Neural cell (in vitro differentiated cells): ENCODE results near the gene ARHGAP6. TPM values are rescaled to one million over a fixed set of nuclear protein-coding genes. Genes with fewer than 3 reads are reported as not detected.

ENCODE experiments used
- H2AFZ ChIP-seq: fragments of 200-600, 300-800 bp; sonication (generic), shearing (Covaris generic); 2 replicates; pipeline ENCODE4 v1.6.0; 2014; ENCODE audit warnings: low read depth, mild to moderate bottlenecking, antibody characterized with exemption, low read length, moderate library complexity
- H3F3A ChIP-seq: fragments of 200-600 bp; shearing (Covaris generic); 2 replicates; pipeline ENCODE4 v1.6.1; 2016; ENCODE audit warnings: mild to moderate bottlenecking, moderate library complexity, mixed read lengths, antibody characterized with exemption, low read length; ENCODE audit not compliant: insufficient read depth, poor library complexity, severe bottlenecking
- H3K27ac ChIP-seq: fragments of 200-600, 300-800 bp; sonication (generic), shearing (Covaris generic); 2 replicates; pipeline ENCODE4 v1.5.1; 2014; ENCODE audit warnings: mild to moderate bottlenecking, low read length, moderate library complexity
- H3K27me3 ChIP-seq: fragments of 300-800, 200-600 bp; sonication (generic), shearing (Covaris generic); 2 replicates; pipeline ENCODE4 v1.6.0; 2014; ENCODE audit warnings: mild to moderate bottlenecking, low read depth, low read length, moderate library complexity; ENCODE audit not compliant: insufficient read depth
- H3K36me3 ChIP-seq: fragments of 300-800, 200-600 bp; sonication (generic), shearing (Covaris generic); 2 replicates; pipeline ENCODE4 v1.5.1; 2014; ENCODE audit warnings: mild to moderate bottlenecking, antibody characterized with exemption, low read length, moderate library complexity; ENCODE audit not compliant: insufficient read depth
- H3K4me2 ChIP-seq: fragments of 300-800, 200-600 bp; sonication (generic), shearing (Covaris generic); 2 replicates; pipeline ENCODE4 v1.6.0; 2014; ENCODE audit warnings: mild to moderate bottlenecking, low read length
- H3K4me3 ChIP-seq: fragments of 300-800, 200-600 bp; sonication (generic), shearing (Covaris generic); 2 replicates; pipeline ENCODE4 v1.5.1; 2014; ENCODE audit warnings: mild to moderate bottlenecking, low read length, moderate library complexity
- H3K79me2 ChIP-seq: fragments of 200-600 bp; shearing (Covaris generic); replicated peaks from 2 replicates; pipeline ENCODE4 v1.6.0; 2014; ENCODE audit warnings: mild to moderate bottlenecking, low read length, moderate library complexity; ENCODE audit not compliant: insufficient read depth
- H3K9ac ChIP-seq: fragments of 300-800, 200-600 bp; sonication (generic), shearing (Covaris generic); 2 replicates; pipeline ENCODE4 v1.6.1; 2016; ENCODE audit warnings: mild to moderate bottlenecking, low read length, mixed read lengths
- H3K9me2 ChIP-seq: fragments of 200-600 bp; shearing (Covaris generic); 2 replicates; pipeline ENCODE4 v1.6.1; 2016; ENCODE audit warnings: mild to moderate bottlenecking, low read length, mixed read lengths; ENCODE audit not compliant: insufficient read depth
- H3K9me3 ChIP-seq: fragments of 200-600, 300-800 bp; sonication (generic), shearing (Covaris generic); 2 replicates; pipeline ENCODE4 v1.6.1; 2016; ENCODE audit warnings: mild to moderate bottlenecking, mixed run types, low read length, moderate library complexity, mixed read lengths
- H4K20me1 ChIP-seq: fragments of 200-600 bp; shearing (Covaris generic); 2 replicates; pipeline ENCODE4 v1.6.1; 2016; ENCODE audit warnings: mild to moderate bottlenecking, mixed run types; ENCODE audit not compliant: insufficient read depth
- CTCF ChIP-seq: fragments of 450-650 bp; IDR thresholded peaks from 2 replicates; pipeline ENCODE4 v1.5.1; 2014; ENCODE audit warnings: antibody characterized with exemption, mild to moderate bottlenecking, moderate library complexity; ENCODE audit not compliant: poor library complexity, severe bottlenecking
- EP300 ChIP-seq: fragments of 450-650 bp; conservative IDR thresholded peaks from 2 replicates; pipeline ENCODE4 v1.6.1; 2014; ENCODE audit warnings: antibody characterized with exemption, mild to moderate bottlenecking, moderate library complexity; ENCODE audit not compliant: poor library complexity, severe bottlenecking
- EZH2 ChIP-seq: fragments of 200-600, 300-800 bp; shearing (Covaris generic), sonication (generic); IDR thresholded peaks from 2 replicates; pipeline ENCODE4 v1.6.1; 2014; ENCODE audit warnings: antibody characterized with exemption, low read length, borderline replicate concordance, mild to moderate bottlenecking; ENCODE audit not compliant: insufficient read depth, poor library complexity, severe bottlenecking
- MXI1 ChIP-seq: fragments of 450-650 bp; conservative IDR thresholded peaks from 2 replicates; pipeline ENCODE4 v1.6.1; 2014; ENCODE audit warnings: antibody characterized with exemption, mild to moderate bottlenecking; ENCODE audit not compliant: poor library complexity, severe bottlenecking
- POLR2AphosphoS5 ChIP-seq: IDR thresholded peaks from 2 replicates; pipeline ENCODE4 v1.6.1; 2012
- RAD21 ChIP-seq: fragments of 450-650 bp; conservative IDR thresholded peaks from 2 replicates; pipeline ENCODE4 v1.6.1; 2014; ENCODE audit warnings: antibody characterized with exemption, mild to moderate bottlenecking, moderate library complexity
- REST ChIP-seq: IDR thresholded peaks from 2 replicates; pipeline ENCODE4 v1.6.1; 2012; ENCODE audit warnings: borderline replicate concordance
- SMC3 ChIP-seq: fragments of 450-650 bp; conservative IDR thresholded peaks from 2 replicates; pipeline ENCODE4 v1.6.1; 2014; ENCODE audit warnings: antibody characterized with exemption, mild to moderate bottlenecking, moderate library complexity; ENCODE audit not compliant: poor library complexity
- TAF1 ChIP-seq: IDR thresholded peaks from 2 replicates; pipeline ENCODE4 v1.6.1; 2012; ENCODE audit warnings: low read depth
- polyA plus RNA-seq: library from polyadenylated mRNA; depleted of rRNA; stranded (reverse); fragments of >200 nt; gene quantifications from 2 replicates; pipeline ENCODE4 v1.2.3, GENCODE V29; 2014

Gene ARHGAP6
- polyA plus RNA-seq, 1 donor from 2014 or later, result 0.40 TPM

- Histone ChIP-seq H3K9ac (no peak overlapping the region), H3K9me3 (no peaks in the 10 kb centered on the region), H3F3A (no peaks in the 10 kb centered on the region), H2AFZ (no peak overlapping the region), H3K27me3 (no peaks in the 10 kb centered on the region), H3K9me2 (no peaks in the 10 kb centered on the region), H3K36me3 (no peaks in the 10 kb centered on the region), H3K4me3 (no peak overlapping the region), H3K4me2 (no peak overlapping the region), H3K27ac (no peak overlapping the region), H4K20me1 (no peaks in the 10 kb centered on the region), H3K79me2 (no peaks in the 10 kb centered on the region)
- TF ChIP-seq SMC3 (no peak), RAD21 (no peak), POLR2AphosphoS5 (no peak)
Measured at GRCh38 chrX:11187001-11187400, 478.7 kb downstream of the ARHGAP6 start.

GRCh38 chrX:11185861-11186260 is 479.9 kb downstream of the ARHGAP6 start:
- TF ChIP-seq REST (no peak), RAD21 (no peak), SMC3 (no peak), TAF1 (no peak), EZH2 (no peak), MXI1 (no peak), CTCF (no peak), POLR2AphosphoS5 (no peak), EP300 (no peak)
- H3K36me3 ChIP-seq, result no peaks in the 10 kb centered on the region
- no peak overlapping the region for H3K4me3 ChIP-seq
- H3K27me3 ChIP-seq, result no peaks in the 10 kb centered on the region
- no peaks in the 10 kb centered on the region for H3F3A ChIP-seq
- no peaks in the 10 kb centered on the region for H4K20me1 ChIP-seq
- no peak overlapping the region for H3K27ac ChIP-seq
- no peak overlapping the region for H3K9ac ChIP-seq
- no peaks in the 10 kb centered on the region for H3K79me2 ChIP-seq
- no peaks in the 10 kb centered on the region for H3K9me2 ChIP-seq
- H2AFZ ChIP-seq, result no peak overlapping the region
- no peak overlapping the region for H3K4me2 ChIP-seq
- no peaks in the 10 kb centered on the region for H3K9me3 ChIP-seq

- no peaks in the 10 kb centered on the region for H3K79me2 ChIP-seq
- TF ChIP-seq EZH2 (no peak), SMC3 (no peak), EP300 (no peak), POLR2AphosphoS5 (no peak), RAD21 (no peak), TAF1 (no peak), CTCF (no peak), MXI1 (no peak), REST (no peak)
- no peaks in the 10 kb centered on the region for H3K9me3 ChIP-seq
- H3K27ac ChIP-seq, result no peak overlapping the region
- no peaks in the 10 kb centered on the region for H3K9me2 ChIP-seq
- H3K27me3 ChIP-seq, result no peaks in the 10 kb centered on the region
- H3F3A ChIP-seq, result no peaks in the 10 kb centered on the region
- H3K36me3 ChIP-seq, result no peaks in the 10 kb centered on the region
- H3K9ac ChIP-seq, result no peak overlapping the region
- no peak overlapping the region for H3K4me2 ChIP-seq
- H3K4me3 ChIP-seq, result no peak overlapping the region
- no peaks in the 10 kb centered on the region for H4K20me1 ChIP-seq
- H2AFZ ChIP-seq, result no peak overlapping the region
Measured at GRCh38 chrX:11180571-11180970, 485.1 kb downstream of the ARHGAP6 start.
